ENCODE results near the gene ASCL5. TPM values are rescaled to one million over a fixed set of nuclear protein-coding genes. Genes with fewer than 3 reads are reported as not detected.

The ASCL5 gene
- polyA plus RNA-seq, 3 donors: not detected

GRCh38 chr1:201088901-201089525 is 38.0 kb downstream of the ASCL5 start:
- H3K36me3 ChIP-seq (replicated peaks in 1 of 2; ENCODE audit: control insufficient read depth in 1 of 2, insufficient read depth in 2 of 2, low read length in 2 of 2): no peaks in the 10 kb centered on the region
- WGBS (ENCODE audit: insufficient coverage): 97% methylated on average over 16 of the region's 19 CpGs
- peaks cover 6 to 8% (median 8%) of the 10 kb centered on the region in 3 donors for H3K27me3 Mint-ChIP-seq (ENCODE audit: low read depth in 3 of 3)
- no peak for DNase-seq
- TF ChIP-seq CTCF (IDR thresholded peaks at IDR 0.05): no peak
- H3K27ac ChIP-seq (ENCODE audit: low read depth in 1 of 2, low read length in 2 of 2): no peak overlapping the region
- H4K20me1 ChIP-seq (ENCODE audit: insufficient read depth, low read length): no peaks in the 10 kb centered on the region
- H3K4me2 ChIP-seq (replicated peaks; ENCODE audit: extremely low read depth, low read length, poor library complexity, severe bottlenecking): no peak overlapping the region
- H3K4me1 ChIP-seq (ENCODE audit: control insufficient read depth in 1 of 2, insufficient read depth in 2 of 2, low read length in 2 of 2): no peaks in the 10 kb centered on the region
- H3K4me3 Mint-ChIP-seq: no peak overlapping the region
- H3K27ac Mint-ChIP-seq: no peak overlapping the region
- H3K27me3 ChIP-seq (ENCODE audit: control insufficient read depth in 2 of 2, insufficient read depth in 2 of 2, low read length in 2 of 2): no peaks in the 10 kb centered on the region
- no peaks in the 10 kb centered on the region for H3K9me3 ChIP-seq (replicated peaks in 1 of 2; ENCODE audit: control insufficient read depth in 1 of 2, insufficient read depth in 1 of 2, low read length in 2 of 2)
- peaks cover 2% of the 10 kb centered on the region for H3K4me1 Mint-ChIP-seq
- no peaks in the 10 kb centered on the region for H3K79me2 ChIP-seq (ENCODE audit: insufficient read depth, low read length)
- H3K9ac ChIP-seq (ENCODE audit: insufficient read depth, low read length, poor library complexity, severe bottlenecking): no peak overlapping the region
- no peak overlapping the region for H3K4me3 ChIP-seq (replicated peaks in 1 of 3; ENCODE audit: low read depth in 2 of 3, low read length in 3 of 3)
- no peak overlapping the region for H2AFZ ChIP-seq (ENCODE audit: insufficient read depth, low read depth, low read length, poor library complexity, severe bottlenecking)
- H3K9me3 Mint-ChIP-seq: no peaks in the 10 kb centered on the region
- no peaks in the 10 kb centered on the region for H3K36me3 Mint-ChIP-seq
- intact Hi-C loops (cut with micrococcal nuclease): no loop called here

DNA sequence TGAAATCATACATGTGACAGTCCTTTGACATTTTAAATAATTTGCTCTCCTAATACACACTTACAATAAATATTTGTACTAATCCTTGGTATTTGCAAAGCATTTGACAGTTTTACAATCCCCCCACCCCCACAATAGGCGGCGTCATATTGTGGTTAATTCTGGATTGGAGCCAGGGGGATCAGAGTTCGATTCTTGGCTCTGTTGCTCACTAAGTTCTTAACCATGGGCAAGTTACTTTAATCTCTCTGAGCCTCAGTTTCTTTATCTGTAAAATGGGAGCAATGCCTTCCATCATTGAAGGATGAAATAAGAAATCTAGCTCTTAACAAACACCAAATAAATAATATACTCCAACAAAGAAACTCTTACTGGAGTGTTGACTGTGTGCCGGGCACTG is 38.6 kb downstream of the ASCL5 start:
- peaks cover 6 to 8% (median 8%) of the 10 kb centered on the region in 3 donors for H3K27me3 Mint-ChIP-seq (ENCODE audit: low read depth in 3 of 3)
- Histone ChIP-seq H3K4me1 (ENCODE audit: control insufficient read depth in 1 of 2, insufficient read depth in 2 of 2, low read length in 2 of 2) (no peaks in the 10 kb centered on the region), H2AFZ (ENCODE audit: insufficient read depth, low read depth, low read length, poor library complexity, severe bottlenecking) (no peak overlapping the region), H3K4me3 (replicated peaks in 1 of 3; ENCODE audit: low read depth in 2 of 3, low read length in 3 of 3) (no peak overlapping the region), H3K36me3 (replicated peaks in 1 of 2; ENCODE audit: control insufficient read depth in 1 of 2, insufficient read depth in 2 of 2, low read length in 2 of 2) (no peaks in the 10 kb centered on the region), H3K4me2 (replicated peaks; ENCODE audit: extremely low read depth, low read length, poor library complexity, severe bottlenecking) (no peak overlapping the region), H3K27ac (ENCODE audit: low read depth in 1 of 2, low read length in 2 of 2) (no peak overlapping the region), H4K20me1 (ENCODE audit: insufficient read depth, low read length) (no peaks in the 10 kb centered on the region), H3K27me3 (ENCODE audit: control insufficient read depth in 2 of 2, insufficient read depth in 2 of 2, low read length in 2 of 2) (no peaks in the 10 kb centered on the region), H3K9me3 (replicated peaks in 1 of 2; ENCODE audit: control insufficient read depth in 1 of 2, insufficient read depth in 1 of 2, low read length in 2 of 2) (no peaks in the 10 kb centered on the region), H3K79me2 (ENCODE audit: insufficient read depth, low read length) (no peaks in the 10 kb centered on the region), H3K9ac (ENCODE audit: insufficient read depth, low read length, poor library complexity, severe bottlenecking) (no peak overlapping the region)
- H3K36me3 Mint-ChIP-seq: no peaks in the 10 kb centered on the region
- H3K4me1 Mint-ChIP-seq: peaks cover 2% of the 10 kb centered on the region
- no peaks in the 10 kb centered on the region for H3K9me3 Mint-ChIP-seq
- no peak overlapping the region for H3K27ac Mint-ChIP-seq
- DNase-seq: no peak
- WGBS (ENCODE audit: insufficient coverage): no CpG with 5 or more reads among the region's 4 CpGs
- no peak for TF ChIP-seq CTCF (IDR thresholded peaks at IDR 0.05)
- intact Hi-C loops (cut with micrococcal nuclease): no loop called here
- H3K4me3 Mint-ChIP-seq: no peak overlapping the region

Data from CD14-positive monocyte (primary cell).